ENCODE results near the gene RAMP1.

The RAMP1 gene

GRCh38 chr2:237895544-237896506 is 36.4 kb downstream of the RAMP1 start:
- no peak for DNase-seq (ENCODE audit: low read depth)

- no peak for DNase-seq (ENCODE audit: low read depth)
Measured at GRCh38 chr2:237896507-237896892, 37.1 kb downstream of the RAMP1 start.

GRCh38 chr2:237896956-237897355 is 37.5 kb downstream of the RAMP1 start:
- no peak for DNase-seq (ENCODE audit: low read depth)

- no peak for DNase-seq (ENCODE audit: low read depth)
Measured at GRCh38 chr2:237898057-237898414, 38.6 kb downstream of the RAMP1 start.

GRCh38 chr2:237900891-237901831 is 41.7 kb downstream of the RAMP1 start:
- DNase-seq (ENCODE audit: low read depth) = no peak

GRCh38 chr2:237901932-237902850 is 42.8 kb downstream of the RAMP1 start:
- DNase-seq (ENCODE audit: low read depth) = no peak

GRCh38 chr2:237904831-237905599 is 45.6 kb downstream of the RAMP1 start:
- DNase-seq (ENCODE audit: low read depth) = no peak

- DNase-seq (ENCODE audit: low read depth) = no peak
Measured at GRCh38 chr2:237907144-237907543, 47.7 kb downstream of the RAMP1 start.

GRCh38 chr2:237909075-237909695 is 49.8 kb downstream of the RAMP1 start:
- no peak for DNase-seq (ENCODE audit: low read depth)

- DNase-seq (ENCODE audit: low read depth) = no peak
Measured at GRCh38 chr2:237909801-237910475, 50.5 kb downstream of the RAMP1 start.

- DNase-seq (ENCODE audit: low read depth) = no peak
Measured at GRCh38 chr2:237910576-237911362, 51.3 kb downstream of the RAMP1 start.

- DNase-seq (ENCODE audit: low read depth) = no peak
Measured at GRCh38 chr2:237911363-237912017, 52.1 kb downstream of the RAMP1 start.

GRCh38 chr2:237912271-237913192 is 53.1 kb downstream of the RAMP1 start:
- DNase-seq (ENCODE audit: low read depth) = no peak

- no peak for DNase-seq (ENCODE audit: low read depth)
Measured at GRCh38 chr2:237913193-237913917, 53.9 kb downstream of the RAMP1 start.

- DNase-seq (ENCODE audit: low read depth) = no peak
Measured at GRCh38 chr2:237915576-237915975, 56.2 kb downstream of the RAMP1 start.

GRCh38 chr2:237916296-237916695 is 56.9 kb downstream of the RAMP1 start:
- no peak for DNase-seq (ENCODE audit: low read depth)
